ENCODE results near the gene GHRL. TPM values are rescaled to one million over a fixed set of nuclear protein-coding genes. Genes with fewer than 3 reads are reported as not detected.
A peak's percentile ranks its signal among the peaks of the same experiment; 100 is the strongest.

Gene GHRL
- total RNA-seq, 1 donor from 2014 or later: 0.59 TPM

DNA sequence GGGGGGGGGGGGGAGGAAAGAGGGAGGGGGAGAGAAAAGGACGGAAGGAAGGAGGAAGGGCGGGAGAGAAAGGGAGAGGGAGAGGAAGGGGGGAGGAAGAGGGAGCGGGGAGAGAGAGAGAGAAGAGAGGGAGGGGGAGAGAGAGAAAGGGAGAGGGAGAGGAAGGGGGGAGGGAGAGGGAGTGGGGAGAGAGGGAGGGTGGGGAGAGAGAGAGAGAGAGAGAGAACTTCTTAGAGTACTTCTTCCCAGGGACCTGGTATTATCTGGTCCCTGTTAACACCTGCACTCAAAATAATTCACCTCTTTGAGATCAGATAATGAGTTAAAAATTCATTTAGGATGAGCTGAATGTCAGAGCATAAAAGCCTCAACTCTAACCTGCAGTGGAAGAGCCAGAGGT is 27.1 kb upstream of the GHRL start:
- H3K4me1 Mint-ChIP-seq (ENCODE audit: unreplicated experiment): peaks cover 18% of the 10 kb centered on the region
- DNase-seq (ENCODE audit: extremely low spot score, unreplicated experiment): no peak

DNA sequence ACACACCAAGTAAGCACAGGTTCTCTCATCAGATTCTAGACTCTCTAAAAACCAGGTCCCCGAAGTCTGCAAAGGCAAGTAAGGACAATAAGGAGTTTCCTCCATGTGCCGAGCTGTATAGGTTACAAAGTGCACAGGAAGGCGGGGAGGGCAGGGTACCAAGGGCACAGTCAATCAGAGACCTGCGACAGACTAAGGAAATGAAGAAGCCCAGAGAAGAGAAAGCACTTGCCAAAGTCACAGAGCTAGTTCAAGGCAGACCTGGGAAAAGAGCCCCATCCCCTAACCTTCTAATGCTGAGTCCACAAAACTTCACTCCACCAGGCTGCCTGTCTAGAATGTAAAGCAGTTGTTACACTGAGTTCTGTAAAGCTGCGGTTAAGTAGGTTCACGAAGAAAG is 26.5 kb upstream of the GHRL start:
- H3K27ac Mint-ChIP-seq (ENCODE audit: unreplicated experiment): peak overlapping the region; percentile 60
- peaks cover 17% of the 10 kb centered on the region for H3K36me3 Mint-ChIP-seq (ENCODE audit: unreplicated experiment)
- H3K27me3 Mint-ChIP-seq (ENCODE audit: unreplicated experiment): peaks cover 1% of the 10 kb centered on the region
- H3K4me1 Mint-ChIP-seq (ENCODE audit: unreplicated experiment): peaks cover 19% of the 10 kb centered on the region
- TF ChIP-seq, protein P1, sequence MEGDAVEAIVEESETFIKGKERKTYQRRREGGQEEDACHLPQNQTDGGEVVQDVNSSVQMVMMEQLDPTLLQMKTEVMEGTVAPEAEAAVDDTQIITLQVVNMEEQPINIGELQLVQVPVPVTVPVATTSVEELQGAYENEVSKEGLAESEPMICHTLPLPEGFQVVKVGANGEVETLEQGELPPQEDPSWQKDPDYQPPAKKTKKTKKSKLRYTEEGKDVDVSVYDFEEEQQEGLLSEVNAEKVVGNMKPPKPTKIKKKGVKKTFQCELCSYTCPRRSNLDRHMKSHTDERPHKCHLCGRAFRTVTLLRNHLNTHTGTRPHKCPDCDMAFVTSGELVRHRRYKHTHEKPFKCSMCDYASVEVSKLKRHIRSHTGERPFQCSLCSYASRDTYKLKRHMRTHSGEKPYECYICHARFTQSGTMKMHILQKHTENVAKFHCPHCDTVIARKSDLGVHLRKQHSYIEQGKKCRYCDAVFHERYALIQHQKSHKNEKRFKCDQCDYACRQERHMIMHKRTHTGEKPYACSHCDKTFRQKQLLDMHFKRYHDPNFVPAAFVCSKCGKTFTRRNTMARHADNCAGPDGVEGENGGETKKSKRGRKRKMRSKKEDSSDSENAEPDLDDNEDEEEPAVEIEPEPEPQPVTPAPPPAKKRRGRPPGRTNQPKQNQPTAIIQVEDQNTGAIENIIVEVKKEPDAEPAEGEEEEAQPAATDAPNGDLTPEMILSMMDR (IDR thresholded peaks at IDR 0.05): no peak
- no peaks in the 10 kb centered on the region for H3K9me3 Mint-ChIP-seq (ENCODE audit: unreplicated experiment)
- no peak for DNase-seq (ENCODE audit: extremely low spot score, unreplicated experiment)
- peak overlapping the region; percentile 92 for H3K4me3 Mint-ChIP-seq (ENCODE audit: unreplicated experiment)

More for the DNA sequence above, 27.1 kb upstream of the GHRL start:
- H3K9me3 Mint-ChIP-seq (ENCODE audit: unreplicated experiment): no peaks in the 10 kb centered on the region
- H3K27ac Mint-ChIP-seq (ENCODE audit: unreplicated experiment): peak overlapping the region; percentile 96
- peak overlapping the region; percentile 92 for H3K4me3 Mint-ChIP-seq (ENCODE audit: unreplicated experiment)
- peaks cover 7% of the 10 kb centered on the region for H3K27me3 Mint-ChIP-seq (ENCODE audit: unreplicated experiment)
- peaks cover 12% of the 10 kb centered on the region for H3K36me3 Mint-ChIP-seq (ENCODE audit: unreplicated experiment)
- TF ChIP-seq, protein P1 (IDR thresholded peaks at IDR 0.05): no peak

DNA sequence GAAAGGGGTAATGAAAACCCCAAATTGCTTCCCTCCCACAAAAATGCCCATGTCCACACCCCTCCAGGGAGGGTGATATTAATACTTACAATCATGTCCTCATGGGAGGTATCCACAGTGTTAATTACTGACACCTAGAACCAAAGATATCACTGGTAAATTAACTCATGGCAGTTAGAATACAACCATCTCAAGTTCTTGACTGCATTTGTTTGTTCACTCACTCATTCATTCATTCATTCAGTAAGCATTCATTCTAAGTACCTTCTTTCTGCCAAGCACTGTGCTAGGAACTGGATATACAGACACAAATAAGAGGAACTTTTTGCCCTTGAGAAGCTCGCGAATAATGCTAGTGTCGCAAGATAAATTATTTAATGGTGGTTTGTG is 25.2 kb upstream of the GHRL start:
- TF ChIP-seq, protein P1 (IDR thresholded peaks at IDR 0.05): no peak
- no peak for DNase-seq (ENCODE audit: extremely low spot score, unreplicated experiment)
- peak overlapping the region; percentile 2 for H3K4me3 Mint-ChIP-seq (ENCODE audit: unreplicated experiment)
- H3K27me3 Mint-ChIP-seq (ENCODE audit: unreplicated experiment): no peaks in the 10 kb centered on the region
- H3K4me1 Mint-ChIP-seq (ENCODE audit: unreplicated experiment): peaks cover 19% of the 10 kb centered on the region
- no peak overlapping the region for H3K27ac Mint-ChIP-seq (ENCODE audit: unreplicated experiment)
- peaks cover 23% of the 10 kb centered on the region for H3K36me3 Mint-ChIP-seq (ENCODE audit: unreplicated experiment)
- H3K9me3 Mint-ChIP-seq (ENCODE audit: unreplicated experiment): no peaks in the 10 kb centered on the region

DNA sequence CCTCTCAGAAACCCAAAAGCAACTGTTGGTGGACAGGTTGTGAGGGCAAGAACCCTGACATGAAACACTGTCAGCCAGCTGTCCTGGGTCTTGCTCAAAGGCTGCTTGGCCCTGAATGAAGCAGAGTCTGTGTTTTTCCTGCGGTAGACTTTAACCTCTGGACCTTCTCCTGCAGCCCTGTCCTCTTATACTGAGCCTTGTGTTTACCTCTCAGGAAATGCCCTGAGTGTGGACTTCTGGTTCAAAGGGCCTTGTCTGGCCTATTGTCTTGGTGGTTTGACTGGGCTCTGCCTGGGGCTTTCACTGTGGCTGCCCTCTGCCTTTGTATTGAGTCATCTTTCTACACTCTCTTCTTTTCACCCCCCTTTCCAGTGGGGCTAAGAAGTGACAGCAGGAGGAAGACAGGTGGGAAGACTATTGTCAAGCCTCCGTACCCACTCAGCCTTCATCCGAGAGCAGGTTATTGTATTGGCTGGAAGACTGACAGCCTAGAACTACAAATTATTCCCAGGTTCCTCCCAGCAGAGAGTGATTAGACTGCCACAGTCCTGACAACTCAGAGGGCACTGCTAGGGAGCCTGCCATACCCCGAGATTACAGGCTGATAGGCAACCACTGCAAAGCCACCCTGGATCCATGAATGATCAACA is 24.7 kb upstream of the GHRL start:
- peaks cover 23% of the 10 kb centered on the region for H3K36me3 Mint-ChIP-seq (ENCODE audit: unreplicated experiment)

DNA sequence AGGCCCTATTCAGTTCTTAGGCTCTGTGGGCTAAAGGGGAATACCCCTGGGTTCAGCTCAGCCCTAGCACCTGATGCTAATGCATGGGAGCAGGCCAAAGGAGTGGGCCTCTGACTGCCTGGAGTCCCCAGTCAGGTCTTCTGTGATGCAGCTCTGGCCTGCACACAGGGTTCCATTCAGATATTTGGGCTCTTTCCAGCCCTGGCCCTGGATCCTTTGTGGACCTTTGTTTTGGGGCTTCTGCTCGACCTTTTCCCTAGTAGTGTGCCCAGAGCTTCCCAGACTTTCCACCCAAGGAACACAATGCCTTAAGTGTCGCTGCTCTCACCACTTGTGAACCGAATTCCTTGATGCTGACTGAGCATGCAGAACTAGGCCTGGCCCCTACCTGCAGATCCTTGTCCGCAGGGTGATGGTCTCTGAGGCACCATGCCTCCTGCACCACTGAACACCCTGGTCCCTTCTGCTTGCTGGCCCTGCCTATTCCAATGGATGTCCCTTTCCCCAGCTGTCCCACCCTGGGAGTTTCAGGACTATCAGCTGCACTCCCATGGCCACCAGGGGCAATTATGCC is 23.1 kb upstream of the GHRL start:
- no peak overlapping the region for H3K27ac Mint-ChIP-seq (ENCODE audit: unreplicated experiment)
- H3K4me1 Mint-ChIP-seq (ENCODE audit: unreplicated experiment): peaks cover 18% of the 10 kb centered on the region
- no peak for DNase-seq (ENCODE audit: extremely low spot score, unreplicated experiment)
- H3K27me3 Mint-ChIP-seq (ENCODE audit: unreplicated experiment): no peaks in the 10 kb centered on the region
- H3K9me3 Mint-ChIP-seq (ENCODE audit: unreplicated experiment): no peaks in the 10 kb centered on the region
- TF ChIP-seq, protein P1 (IDR thresholded peaks at IDR 0.05): no peak
- no peak overlapping the region for H3K4me3 Mint-ChIP-seq (ENCODE audit: unreplicated experiment)
- H3K36me3 Mint-ChIP-seq (ENCODE audit: unreplicated experiment): peaks cover 35% of the 10 kb centered on the region

More for the DNA sequence above, 24.7 kb upstream of the GHRL start:
- Mint-ChIP-seq H3K27ac (ENCODE audit: unreplicated experiment) (no peak overlapping the region), H3K27me3 (ENCODE audit: unreplicated experiment) (no peaks in the 10 kb centered on the region), H3K4me3 (ENCODE audit: unreplicated experiment) (no peak overlapping the region), H3K4me1 (ENCODE audit: unreplicated experiment) (peaks cover 20% of the 10 kb centered on the region), H3K9me3 (ENCODE audit: unreplicated experiment) (no peaks in the 10 kb centered on the region)
- no peak for DNase-seq (ENCODE audit: extremely low spot score, unreplicated experiment)
- TF ChIP-seq, protein P1 (IDR thresholded peaks at IDR 0.05): no peak
